B cell (primary cell): ENCODE measurements around the gene ATP6V1G2. TPM values are rescaled to one million over a fixed set of nuclear protein-coding genes. Genes with fewer than 3 reads are reported as not detected.
A peak's percentile ranks its signal among the peaks of the same experiment; 100 is the strongest.

Source experiments
- ATAC-seq: fragments of 200-7000 bp; cut with Tn5 transposase; one replicate; pipeline ENCODE4 v1.10.0; 2021; ENCODE audit warnings: low read depth, mild to moderate bottlenecking, moderate number of reproducible peaks, moderate library complexity
- CTCF ChIA-PET: fragments of 350-600 bp; sonication (Branson Sonifier 250); formaldehyde crosslinking; loops from one replicate; lab custom pipeline; 2021; ENCODE audit warnings: antibody characterized with exemption, inconsistent platforms; lab: Charles Lee
- POLR2A ChIA-PET: fragments of 350-600 bp; sonication (Branson Sonifier 250); formaldehyde crosslinking; loops from one replicate; lab custom pipeline; 2021; ENCODE audit warnings: antibody characterized with exemption; lab: Charles Lee
- DNase-seq: peaks from one replicate; pipeline ENCODE4 v3.0.0; 2013
- H2AFZ ChIP-seq: 2 replicates; pipeline ENCODE4 v1.6.1; 2012; ENCODE audit warnings: mild to moderate bottlenecking, low read depth, low read length; ENCODE audit not compliant: insufficient read depth, poor library complexity, severe bottlenecking
- H3K27ac ChIP-seq, 2 donors: 1 replicate in 1 of 2; 2 replicates in 1 of 2; pipeline ENCODE4 v1.5.1; 2012 to 2013; ENCODE audit warnings: low read length in 2 of 2, mild to moderate bottlenecking in 2 of 2, moderate library complexity in 1 of 2
- H3K27me3 ChIP-seq, 4 experiments: fragments of 200-600 bp in 1 of 4; sonication (generic) in 1 of 4; replicated peaks in 1 of 4; 1 replicate in 2 of 4; 2 replicates in 2 of 4; pipeline versions ENCODE4 v1.6.1 to v1.7.0; 2013 to 2016; ENCODE audit warnings: low read length in 3 of 4, mild to moderate bottlenecking in 2 of 4, mixed read lengths in 1 of 4, moderate library complexity in 1 of 4; ENCODE audit not compliant: insufficient read depth in 4 of 4, control insufficient read depth in 3 of 4; ENCODE audit errors: control extremely low read depth in 1 of 4
- H3K36me3 ChIP-seq, 2 experiments: replicated peaks in 1 of 2; 1 replicate in 1 of 2; 2 replicates in 1 of 2; pipeline versions ENCODE4 v1.6.1 to v1.7.1; 2013; ENCODE audit warnings: low read length in 1 of 2; ENCODE audit not compliant: insufficient read depth in 2 of 2, control insufficient read depth in 1 of 2; ENCODE audit errors: control extremely low read depth in 1 of 2, extremely low read depth in 1 of 2
- H3K4me1 ChIP-seq, 2 donors: fragments of 200-600 bp in 1 of 2; sonication (generic) in 1 of 2; 1 replicate in 1 of 2; 2 replicates in 1 of 2; pipeline versions ENCODE4 v1.5.1 to v1.6.1; 2013 to 2017; ENCODE audit warnings: low read length in 2 of 2; ENCODE audit not compliant: control insufficient read depth in 2 of 2, insufficient read depth in 2 of 2
- H3K4me2 ChIP-seq: replicated peaks from 2 replicates; pipeline ENCODE3; 2012; ENCODE audit warnings: mild to moderate bottlenecking, low read depth, low read length; ENCODE audit not compliant: poor library complexity, severe bottlenecking
- H3K4me3 ChIP-seq, 5 experiments: fragments of 200-600 bp in 1 of 5; sonication (generic) in 1 of 5; 1 replicate in 3 of 5; 2 replicates in 2 of 5; pipeline versions ENCODE4 v1.5.1 to v1.7.0; 2011 to 2016; ENCODE audit warnings: low read length in 4 of 5, mild to moderate bottlenecking in 4 of 5, low read depth in 2 of 5, control low read depth in 1 of 5, moderate library complexity in 1 of 5; ENCODE audit not compliant: insufficient read depth in 1 of 5; ENCODE audit errors: control extremely low read depth in 1 of 5, extremely low read depth in 1 of 5
- H3K79me2 ChIP-seq: fragments of 200-600 bp; sonication (generic); one replicate; pipeline ENCODE4 v1.6.0; 2016; ENCODE audit warnings: low read length; ENCODE audit not compliant: control insufficient read depth, insufficient read depth
- H3K9ac ChIP-seq: fragments of 200-600 bp; sonication (generic); 2 replicates; pipeline ENCODE4 v1.6.1; 2017; ENCODE audit warnings: mild to moderate bottlenecking, low read length, moderate library complexity
- H3K9me3 ChIP-seq, 3 donors: one replicate each; pipeline versions ENCODE4 v1.6.1 to v1.7.1; 2013; ENCODE audit warnings: low read length in 2 of 3; ENCODE audit not compliant: control insufficient read depth in 2 of 3, insufficient read depth in 1 of 3; ENCODE audit errors: control extremely low read depth in 1 of 3
- H4K20me1 ChIP-seq: 2 replicates; pipeline ENCODE4 v1.6.0; 2012; ENCODE audit warnings: mild to moderate bottlenecking, low read length; ENCODE audit not compliant: insufficient read depth, control insufficient read depth, poor library complexity, severe bottlenecking
- H3K27ac Mint-ChIP-seq: one replicate; pipeline ENCODE4 v1.8.0; 2021; ENCODE audit warnings: mixed read lengths
- H3K27me3 Mint-ChIP-seq: one replicate; pipeline ENCODE4 v1.8.0; 2021; ENCODE audit warnings: mixed read lengths
- H3K4me1 Mint-ChIP-seq: one replicate; pipeline ENCODE4 v1.8.0; 2021; ENCODE audit warnings: mixed read lengths
- H3K4me3 Mint-ChIP-seq: one replicate; pipeline ENCODE4 v1.8.0; 2021; ENCODE audit warnings: mixed read lengths
- H3K9me3 Mint-ChIP-seq: one replicate; pipeline ENCODE4 v1.8.0; 2022; ENCODE audit warnings: mixed read lengths; ENCODE audit not compliant: insufficient read depth
- CTCF ChIP-seq: fragments of 200-600 bp; IDR thresholded peaks from one replicate; pipeline ENCODE4 v1.8.0; 2022; ENCODE audit warnings: antibody characterized with exemption, mild to moderate bottlenecking
- EZH2 ChIP-seq: IDR thresholded peaks from 2 replicates; pipeline ENCODE4 v1.6.1; 2012; ENCODE audit warnings: borderline replicate concordance, low read depth, mild to moderate bottlenecking, moderate library complexity, low read length; ENCODE audit not compliant: insufficient read depth, poor library complexity, severe bottlenecking
- WGBS: methylation state at CpG from one replicate; pipeline ENCODE4 v1.1.5; 2013; ENCODE audit warnings: missing lambda C conversion rate; ENCODE audit not compliant: insufficient coverage; 5-methylcytosine and 5-hydroxymethylcytosine counted together
- intact Hi-C: fragments of 100-400 bp; cut with micrococcal nuclease; formaldehyde crosslinking; loops from one replicate; pipeline ENCODE4 v1.10.0; 2022
- polyA plus RNA-seq: library from polyadenylated mRNA; depleted of rRNA; stranded (reverse); fragments of >200 nt; gene quantifications from 2 replicates; pipeline ENCODE4 v1.2.3, GENCODE V29; 2012
- total RNA-seq, 2 donors: library from RNA; stranded (reverse); fragments of 120-200 nt in 1 of 2; gene quantifications; 1 replicate in 1 of 2; 2 replicates in 1 of 2; pipeline versions ENCODE4 v1.2.3 to v1.2.4, GENCODE V29; 2013 to 2022

Gene ATP6V1G2
- total and polyA plus RNA-seq, 2 donors (not counting 1 experiment from before 2014, with no cell fraction given), result 3.3 to 4.5 TPM

- no peaks in the 10 kb centered on the region for H3K27me3 ChIP-seq
- H3K27ac Mint-ChIP-seq, result peak overlapping the region; percentile 59
- peak overlapping the region; percentile 47 for H3K4me3 Mint-ChIP-seq
- no peaks in the 10 kb centered on the region for H3K27me3 Mint-ChIP-seq
- ChIA-PET POLR2A (interaction anchor here (0.6 to 42.6 kb wide), 4 partner anchors 36 to 315 kb away, joined by 3 to 1450 read pairs (median 5); partner anchors contain the start of genes LST1, LTA, LTB and NCR3), CTCF (interaction anchor here (0.6 to 29.4 kb wide), 7 partner anchors 19 to 281 kb away, joined by 3 to 2241 read pairs (median 5); partner anchors contain the start of genes AIF1, LSM2, LST1 and LTA)
- peaks cover 43% of the 10 kb centered on the region for H3K79me2 ChIP-seq
- no peaks in the 10 kb centered on the region for H4K20me1 ChIP-seq
- no peak for TF ChIP-seq CTCF
- TF ChIP-seq EZH2, result no peak
- peaks cover 25 to 46% of the 10 kb centered on the region in 2 donors for H3K4me1 ChIP-seq
- H3K4me2 ChIP-seq, result no peak overlapping the region
- intact Hi-C loops, result no loop called here
- DNase-seq (no peak), ATAC-seq (no peak)
- H3K36me3 ChIP-seq, result peaks cover 0 to 3% of the 10 kb centered on the region in 2 experiments
- peaks cover 36% of the 10 kb centered on the region for H3K4me1 Mint-ChIP-seq
- no peak overlapping the region for H3K4me3 ChIP-seq
- H2AFZ ChIP-seq, result no peak overlapping the region
- H3K27ac ChIP-seq, result peak overlapping the region in 1 of 2 donors; percentile 83
- H3K9me3 ChIP-seq, result peaks cover 0 to 3% (median 0%) of the 10 kb centered on the region in 3 donors
- no peaks in the 10 kb centered on the region for H3K9me3 Mint-ChIP-seq
- no CpG with 5 or more reads among the region's 2 CpGs for WGBS
- H3K9ac ChIP-seq, result no peak overlapping the region
Measured at GRCh38 chr6:31548544-31548873, 2.1 kb upstream of the ATP6V1G2 start.
